ENCODE data around the gene GLI3. TPM values are rescaled to one million over a fixed set of nuclear protein-coding genes. Genes with fewer than 3 reads are reported as not detected.

Gene GLI3
- total and polyA plus RNA-seq, 2 experiments from 2014 or later, result 15.2 to 27.9 TPM

DNA sequence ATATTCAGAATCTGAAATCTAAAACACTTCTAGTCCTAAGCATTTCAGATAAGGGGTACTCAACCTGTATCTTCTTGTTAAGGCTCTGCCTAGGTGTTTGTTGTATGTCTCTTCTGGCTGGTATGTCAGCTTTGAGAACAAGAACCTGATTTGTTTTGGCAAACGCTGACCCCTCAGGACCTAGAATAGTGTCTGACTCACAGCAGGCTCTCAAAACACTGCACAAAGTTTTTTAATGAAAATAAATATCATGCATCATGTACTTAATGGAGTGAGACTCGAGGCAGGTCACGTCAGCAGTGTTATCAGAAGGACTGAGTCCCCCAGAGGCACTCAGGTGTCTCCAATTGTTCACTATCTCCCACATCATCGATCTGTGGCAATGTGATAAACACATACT is 99.1 kb downstream of the GLI3 start:
- no peak for DNase-seq (ENCODE audit: low read depth in 1 of 2, low spot score in 1 of 2)
- H3K27me3 ChIP-seq, result no peaks in the 10 kb centered on the region
- no peaks in the 10 kb centered on the region for H3K36me3 ChIP-seq
- peaks cover 39% of the 10 kb centered on the region for H3K4me1 ChIP-seq (ENCODE audit: low read depth)
- no peak overlapping the region for H3K4me3 ChIP-seq
- peak overlapping the region; percentile 32 for H3K27ac ChIP-seq
- H3K9me3 ChIP-seq (ENCODE audit: low read depth), result no peaks in the 10 kb centered on the region
- TF ChIP-seq, protein P1, sequence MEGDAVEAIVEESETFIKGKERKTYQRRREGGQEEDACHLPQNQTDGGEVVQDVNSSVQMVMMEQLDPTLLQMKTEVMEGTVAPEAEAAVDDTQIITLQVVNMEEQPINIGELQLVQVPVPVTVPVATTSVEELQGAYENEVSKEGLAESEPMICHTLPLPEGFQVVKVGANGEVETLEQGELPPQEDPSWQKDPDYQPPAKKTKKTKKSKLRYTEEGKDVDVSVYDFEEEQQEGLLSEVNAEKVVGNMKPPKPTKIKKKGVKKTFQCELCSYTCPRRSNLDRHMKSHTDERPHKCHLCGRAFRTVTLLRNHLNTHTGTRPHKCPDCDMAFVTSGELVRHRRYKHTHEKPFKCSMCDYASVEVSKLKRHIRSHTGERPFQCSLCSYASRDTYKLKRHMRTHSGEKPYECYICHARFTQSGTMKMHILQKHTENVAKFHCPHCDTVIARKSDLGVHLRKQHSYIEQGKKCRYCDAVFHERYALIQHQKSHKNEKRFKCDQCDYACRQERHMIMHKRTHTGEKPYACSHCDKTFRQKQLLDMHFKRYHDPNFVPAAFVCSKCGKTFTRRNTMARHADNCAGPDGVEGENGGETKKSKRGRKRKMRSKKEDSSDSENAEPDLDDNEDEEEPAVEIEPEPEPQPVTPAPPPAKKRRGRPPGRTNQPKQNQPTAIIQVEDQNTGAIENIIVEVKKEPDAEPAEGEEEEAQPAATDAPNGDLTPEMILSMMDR (IDR thresholded peaks at IDR 0.05; ENCODE audit: low read depth, low read length), result no peak

DNA sequence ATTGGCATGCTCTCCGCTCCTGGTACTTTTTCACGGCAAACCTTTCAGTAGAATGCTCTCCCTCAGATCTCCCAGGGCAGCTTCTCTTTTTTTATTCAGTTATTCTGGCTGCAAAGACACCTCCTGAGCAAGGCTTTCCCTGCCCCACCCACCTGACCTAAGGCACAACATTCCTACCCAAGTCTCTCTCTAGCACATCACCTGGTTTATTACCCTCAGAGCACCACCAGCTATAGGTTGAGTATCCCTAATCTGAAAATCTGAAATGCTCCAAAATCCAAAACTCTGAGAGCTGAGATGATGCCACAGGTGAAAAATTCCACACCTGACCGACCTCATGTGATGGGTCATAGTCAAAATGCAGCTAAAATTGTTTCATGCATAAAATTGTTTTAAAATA is 99.6 kb downstream of the GLI3 start:
- no peak for DNase-seq (ENCODE audit: low read depth in 1 of 2, low spot score in 1 of 2)
- no peaks in the 10 kb centered on the region for H3K27me3 ChIP-seq
- no peaks in the 10 kb centered on the region for H3K9me3 ChIP-seq (ENCODE audit: low read depth)
- no peak overlapping the region for H3K4me3 ChIP-seq
- peaks cover 39% of the 10 kb centered on the region for H3K4me1 ChIP-seq (ENCODE audit: low read depth)
- TF ChIP-seq, protein P1 (IDR thresholded peaks at IDR 0.05; ENCODE audit: low read depth, low read length), result no peak
- H3K36me3 ChIP-seq, result no peaks in the 10 kb centered on the region
- no peak overlapping the region for H3K27ac ChIP-seq

DNA sequence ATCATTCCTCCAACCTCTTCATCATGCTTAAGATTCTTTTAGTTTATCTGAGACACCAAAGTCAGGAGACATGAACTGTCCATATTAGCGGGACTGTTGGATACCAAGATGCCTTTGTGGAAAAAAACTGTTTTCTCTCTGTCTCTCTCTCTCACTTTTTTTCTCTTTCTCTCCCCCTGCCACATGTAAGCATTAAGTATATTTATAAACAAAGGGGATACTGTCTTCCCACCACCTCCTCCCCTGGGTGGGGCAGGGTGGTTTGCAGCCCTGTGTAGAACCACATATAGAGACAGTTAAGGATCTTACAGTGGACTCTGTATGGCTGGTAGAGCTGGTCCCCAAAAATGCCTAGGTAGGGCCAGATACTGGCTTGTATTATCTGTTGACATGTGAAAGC is 101.3 kb downstream of the GLI3 start:
- H3K36me3 ChIP-seq, result no peaks in the 10 kb centered on the region
- TF ChIP-seq, protein P1 (IDR thresholded peaks at IDR 0.05; ENCODE audit: low read depth, low read length), result no peak
- H3K9me3 ChIP-seq (ENCODE audit: low read depth), result no peaks in the 10 kb centered on the region
- DNase-seq (ENCODE audit: low read depth in 1 of 2, low spot score in 1 of 2), result no peak
- peak overlapping the region; percentile 18 for H3K27ac ChIP-seq
- H3K4me3 ChIP-seq, result no peak overlapping the region
- H3K27me3 ChIP-seq, result no peaks in the 10 kb centered on the region
- H3K4me1 ChIP-seq (ENCODE audit: low read depth), result peaks cover 39% of the 10 kb centered on the region

DNA sequence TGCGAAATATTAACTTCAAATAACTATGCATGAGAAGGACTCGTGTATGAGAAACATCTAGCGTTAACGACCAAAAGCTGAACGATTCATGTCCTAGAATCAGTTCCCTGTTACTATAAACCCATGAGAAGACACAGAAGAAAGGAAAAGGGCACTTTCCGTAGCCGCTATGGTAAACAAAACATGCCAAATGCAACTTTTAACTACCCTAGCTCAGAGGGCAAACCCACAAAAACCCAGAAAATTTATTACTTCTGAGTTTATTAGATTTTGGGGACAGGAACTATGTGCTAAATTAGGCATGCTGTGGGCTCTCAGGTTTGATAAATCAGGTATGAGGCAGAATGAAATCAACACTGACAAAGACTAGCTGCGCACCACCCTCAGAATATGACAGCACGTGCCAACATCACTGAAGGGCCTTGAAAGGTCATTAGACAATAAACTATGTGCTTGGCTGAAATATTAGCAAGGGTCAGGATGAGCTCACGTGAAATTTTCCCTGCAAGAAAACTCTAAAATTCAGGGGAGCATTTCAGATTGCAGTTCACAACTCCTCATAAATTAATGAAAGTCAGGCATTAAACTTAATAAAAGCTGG is 102.6 kb downstream of the GLI3 start:
- Histone ChIP-seq H3K27ac (peak overlapping the region; percentile 27), H3K4me3 (no peak overlapping the region), H3K9me3 (ENCODE audit: low read depth) (no peaks in the 10 kb centered on the region), H3K4me1 (ENCODE audit: low read depth) (peaks cover 39% of the 10 kb centered on the region), H3K36me3 (no peaks in the 10 kb centered on the region), H3K27me3 (no peaks in the 10 kb centered on the region)
- no peak for DNase-seq (ENCODE audit: low read depth in 1 of 2, low spot score in 1 of 2)
- TF ChIP-seq, protein P1 (IDR thresholded peaks at IDR 0.05; ENCODE audit: low read depth, low read length), result no peak

DNA sequence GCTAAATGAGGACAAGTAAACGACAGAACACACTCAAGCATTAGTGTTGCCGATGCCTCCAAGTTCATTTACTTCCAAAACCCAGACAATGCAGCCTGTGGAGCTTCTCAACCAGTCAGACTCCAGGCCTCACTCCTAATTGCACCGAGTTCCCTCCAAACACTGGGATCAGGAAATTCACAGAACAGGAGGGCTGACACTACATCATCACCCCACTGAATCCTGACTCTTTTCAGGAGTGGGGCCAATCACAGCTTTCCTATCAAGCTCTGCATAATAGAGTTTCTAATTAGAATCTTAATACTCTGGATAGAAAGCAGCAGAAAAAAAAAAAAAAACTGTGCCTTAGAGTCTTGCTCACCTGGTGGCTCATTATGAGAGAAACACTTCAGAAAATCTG is 103.7 kb downstream of the GLI3 start:
- no peak for DNase-seq (ENCODE audit: low read depth in 1 of 2, low spot score in 1 of 2)
- TF ChIP-seq, protein P1 (IDR thresholded peaks at IDR 0.05; ENCODE audit: low read depth, low read length), result no peak

More for the DNA sequence above, 103.7 kb downstream of the GLI3 start:
- no peaks in the 10 kb centered on the region for H3K9me3 ChIP-seq (ENCODE audit: low read depth)
- H3K27me3 ChIP-seq, result no peaks in the 10 kb centered on the region
- H3K4me1 ChIP-seq (ENCODE audit: low read depth), result peaks cover 33% of the 10 kb centered on the region
- H3K4me3 ChIP-seq, result no peak overlapping the region
- no peak overlapping the region for H3K27ac ChIP-seq
- no peaks in the 10 kb centered on the region for H3K36me3 ChIP-seq
